ENCODE data around the gene IGSF9B. TPM values are rescaled to one million over a fixed set of nuclear protein-coding genes. Genes with fewer than 3 reads are reported as not detected.

IGSF9B gene
- polyA plus RNA-seq, 1 donor from 2014 or later, result not detected

GRCh38 chr11:133952199-133953190 lies 4.3 kb downstream of the IGSF9B start:
- Mint-ChIP-seq H3K27me3 (peaks cover 60% of the 10 kb centered on the region), H3K9me3 (no peaks in the 10 kb centered on the region), H3K4me1 (peaks cover 6 to 15% (median 8%) of the 10 kb centered on the region in 3 donors), H3K36me3 (no peaks in the 10 kb centered on the region), H3K4me3 (no peak overlapping the region), H3K27ac (no peak overlapping the region)

- Mint-ChIP-seq H3K9me3 (no peaks in the 10 kb centered on the region), H3K4me1 (peaks cover 6 to 10% (median 8%) of the 10 kb centered on the region in 3 donors), H3K27me3 (peaks cover 62% of the 10 kb centered on the region), H3K4me3 (no peak overlapping the region), H3K36me3 (no peaks in the 10 kb centered on the region), H3K27ac (no peak overlapping the region)
These were observed 5.2 kb downstream of the IGSF9B start for GRCh38 chr11:133951327-133952198.

- H3K4me3 Mint-ChIP-seq, result no peak overlapping the region
- no peaks in the 10 kb centered on the region for H3K9me3 Mint-ChIP-seq
- H3K27ac Mint-ChIP-seq, result no peak overlapping the region
- H3K27me3 Mint-ChIP-seq, result peaks cover 64% of the 10 kb centered on the region
- H3K36me3 Mint-ChIP-seq, result no peaks in the 10 kb centered on the region
- H3K4me1 Mint-ChIP-seq, result peaks cover 6 to 10% (median 8%) of the 10 kb centered on the region in 3 donors
These were observed 5.9 kb downstream of the IGSF9B start for GRCh38 chr11:133950874-133951326.

GRCh38 chr11:133950421-133950820 lies 6.3 kb downstream of the IGSF9B start:
- Mint-ChIP-seq H3K4me1 (peaks cover 5 to 8% (median 6%) of the 10 kb centered on the region in 3 donors), H3K36me3 (no peaks in the 10 kb centered on the region), H3K4me3 (no peak overlapping the region), H3K9me3 (no peaks in the 10 kb centered on the region), H3K27me3 (peaks cover 65% of the 10 kb centered on the region), H3K27ac (no peak overlapping the region)

- no peak overlapping the region for H3K4me3 Mint-ChIP-seq
- no peaks in the 10 kb centered on the region for H3K9me3 Mint-ChIP-seq
- peaks cover 58% of the 10 kb centered on the region for H3K27me3 Mint-ChIP-seq
- no peak overlapping the region for H3K27ac Mint-ChIP-seq
- H3K4me1 Mint-ChIP-seq, result peaks cover 0 to 3% (median 2%) of the 10 kb centered on the region in 3 donors
- no peaks in the 10 kb centered on the region for H3K36me3 Mint-ChIP-seq
These were observed 7.6 kb downstream of the IGSF9B start for GRCh38 chr11:133949129-133949528.

- Mint-ChIP-seq H3K4me1 (peaks cover 0 to 3% (median 2%) of the 10 kb centered on the region in 3 donors), H3K27ac (no peak overlapping the region), H3K4me3 (no peak overlapping the region), H3K9me3 (no peaks in the 10 kb centered on the region), H3K27me3 (peaks cover 54% of the 10 kb centered on the region), H3K36me3 (no peaks in the 10 kb centered on the region)
These were observed 8.1 kb downstream of the IGSF9B start for GRCh38 chr11:133948711-133949110.

- H3K4me3 Mint-ChIP-seq, result peak overlapping the region in 1 of 4 donors; percentile 34
- peaks cover 49% of the 10 kb centered on the region for H3K27me3 Mint-ChIP-seq
- peaks cover 0 to 3% (median 2%) of the 10 kb centered on the region in 3 donors for H3K4me1 Mint-ChIP-seq
- no peak overlapping the region for H3K27ac Mint-ChIP-seq
- H3K9me3 Mint-ChIP-seq, result no peaks in the 10 kb centered on the region
- peaks cover 2% of the 10 kb centered on the region for H3K36me3 Mint-ChIP-seq
These were observed 9.4 kb downstream of the IGSF9B start for GRCh38 chr11:133947321-133947756.

GRCh38 chr11:133946541-133947318 lies 10.0 kb downstream of the IGSF9B start:
- peaks cover 2% of the 10 kb centered on the region for H3K36me3 Mint-ChIP-seq
- H3K27ac Mint-ChIP-seq, result no peak overlapping the region
- H3K9me3 Mint-ChIP-seq, result no peaks in the 10 kb centered on the region
- peaks cover 50% of the 10 kb centered on the region for H3K27me3 Mint-ChIP-seq
- H3K4me1 Mint-ChIP-seq, result peaks cover 0 to 3% (median 2%) of the 10 kb centered on the region in 3 donors
- H3K4me3 Mint-ChIP-seq, result no peak overlapping the region

- Mint-ChIP-seq H3K27ac (no peak overlapping the region), H3K27me3 (peaks cover 49% of the 10 kb centered on the region), H3K36me3 (peaks cover 2% of the 10 kb centered on the region), H3K9me3 (no peaks in the 10 kb centered on the region), H3K4me1 (peaks cover 0 to 3% (median 2%) of the 10 kb centered on the region in 3 donors), H3K4me3 (no peak overlapping the region)
These were observed 10.7 kb downstream of the IGSF9B start for GRCh38 chr11:133946051-133946450.

GRCh38 chr11:133945087-133945974 lies 11.4 kb downstream of the IGSF9B start:
- Mint-ChIP-seq H3K9me3 (no peaks in the 10 kb centered on the region), H3K4me1 (peaks cover 0 to 3% (median 2%) of the 10 kb centered on the region in 3 donors), H3K4me3 (peak overlapping the region in 1 of 4 donors; percentile 60), H3K27ac (no peak overlapping the region), H3K27me3 (peaks cover 49% of the 10 kb centered on the region), H3K36me3 (peaks cover 2% of the 10 kb centered on the region)

GRCh38 chr11:133943950-133944698 lies 12.6 kb downstream of the IGSF9B start:
- Mint-ChIP-seq H3K27me3 (peaks cover 40% of the 10 kb centered on the region), H3K36me3 (peaks cover 2% of the 10 kb centered on the region), H3K27ac (no peak overlapping the region), H3K9me3 (peaks cover 0 to 3% (median 0%) of the 10 kb centered on the region in 3 donors), H3K4me3 (no peak overlapping the region), H3K4me1 (peaks cover 0 to 5% (median 3%) of the 10 kb centered on the region in 3 donors)

GRCh38 chr11:133942577-133942976 lies 14.2 kb downstream of the IGSF9B start:
- Mint-ChIP-seq H3K27ac (no peak overlapping the region), H3K36me3 (peaks cover 2% of the 10 kb centered on the region), H3K4me3 (no peak overlapping the region), H3K9me3 (peaks cover 0 to 3% (median 0%) of the 10 kb centered on the region in 3 donors), H3K4me1 (peaks cover 0 to 3% (median 0%) of the 10 kb centered on the region in 3 donors), H3K27me3 (peaks cover 27% of the 10 kb centered on the region)

- peaks cover 0 to 3% (median 0%) of the 10 kb centered on the region in 3 donors for H3K9me3 Mint-ChIP-seq
- no peak overlapping the region for H3K4me3 Mint-ChIP-seq
- H3K27me3 Mint-ChIP-seq, result peaks cover 20% of the 10 kb centered on the region
- H3K4me1 Mint-ChIP-seq, result peaks cover 0 to 3% (median 0%) of the 10 kb centered on the region in 3 donors
- peaks cover 2% of the 10 kb centered on the region for H3K36me3 Mint-ChIP-seq
- no peak overlapping the region for H3K27ac Mint-ChIP-seq
These were observed 15.2 kb downstream of the IGSF9B start for GRCh38 chr11:133941546-133941945.
